ENCODE data around the gene ORAI2.
"Not testable (repeated sequence)": the region's sequence is repeated elsewhere in the genome, so short reads cannot be mapped to it uniquely, and the experiment has no call there.

Gene ORAI2

GRCh38 chr7:102493220-102493935 is 60.0 kb downstream of the ORAI2 start:
- not testable (repeated sequence) for H3K27ac ChIP-seq (ENCODE audit: low read depth, low read length); H3K36me3 ChIP-seq (ENCODE audit: control insufficient read depth in 5 of 5, insufficient read depth in 5 of 5, low read length in 5 of 5); H3K27me3 ChIP-seq (ENCODE audit: control insufficient read depth in 5 of 5, insufficient read depth in 4 of 5, low read length in 5 of 5); H3K9ac ChIP-seq (ENCODE audit: low read length in 5 of 5); H3K4me1 ChIP-seq (ENCODE audit: control insufficient read depth in 5 of 5, insufficient read depth in 5 of 5, low read length in 5 of 5); H3K9me3 ChIP-seq (ENCODE audit: control insufficient read depth in 5 of 5, low read length in 5 of 5); H3K4me3 ChIP-seq (ENCODE audit: low read depth in 1 of 5, low read length in 5 of 5)

GRCh38 chr7:102494026-102494425 is 60.7 kb downstream of the ORAI2 start:
- H3K9ac ChIP-seq (ENCODE audit: low read length in 5 of 5); H3K4me3 ChIP-seq (ENCODE audit: low read depth in 1 of 5, low read length in 5 of 5); H3K4me1 ChIP-seq (ENCODE audit: control insufficient read depth in 5 of 5, insufficient read depth in 5 of 5, low read length in 5 of 5); H3K9me3 ChIP-seq (ENCODE audit: control insufficient read depth in 5 of 5, low read length in 5 of 5); H3K27me3 ChIP-seq (ENCODE audit: control insufficient read depth in 5 of 5, insufficient read depth in 4 of 5, low read length in 5 of 5); H3K36me3 ChIP-seq (ENCODE audit: control insufficient read depth in 5 of 5, insufficient read depth in 5 of 5, low read length in 5 of 5); H3K27ac ChIP-seq (ENCODE audit: low read depth, low read length): not testable (repeated sequence)

GRCh38 chr7:102494473-102495149 is 61.2 kb downstream of the ORAI2 start:
- not testable (repeated sequence) for H3K36me3 ChIP-seq (ENCODE audit: control insufficient read depth in 5 of 5, insufficient read depth in 5 of 5, low read length in 5 of 5); H3K4me3 ChIP-seq (ENCODE audit: low read depth in 1 of 5, low read length in 5 of 5); H3K27me3 ChIP-seq (ENCODE audit: control insufficient read depth in 5 of 5, insufficient read depth in 4 of 5, low read length in 5 of 5); H3K9ac ChIP-seq (ENCODE audit: low read length in 5 of 5); H3K9me3 ChIP-seq (ENCODE audit: control insufficient read depth in 5 of 5, low read length in 5 of 5); H3K4me1 ChIP-seq (ENCODE audit: control insufficient read depth in 5 of 5, insufficient read depth in 5 of 5, low read length in 5 of 5); H3K27ac ChIP-seq (ENCODE audit: low read depth, low read length)

- H3K9ac ChIP-seq (ENCODE audit: low read length in 5 of 5); H3K27ac ChIP-seq (ENCODE audit: low read depth, low read length); H3K36me3 ChIP-seq (ENCODE audit: control insufficient read depth in 5 of 5, insufficient read depth in 5 of 5, low read length in 5 of 5); H3K4me1 ChIP-seq (ENCODE audit: control insufficient read depth in 5 of 5, insufficient read depth in 5 of 5, low read length in 5 of 5); H3K9me3 ChIP-seq (ENCODE audit: control insufficient read depth in 5 of 5, low read length in 5 of 5); H3K27me3 ChIP-seq (ENCODE audit: control insufficient read depth in 5 of 5, insufficient read depth in 4 of 5, low read length in 5 of 5); H3K4me3 ChIP-seq (ENCODE audit: low read depth in 1 of 5, low read length in 5 of 5): not testable (repeated sequence)
Measured at GRCh38 chr7:102496861-102497260, 63.5 kb downstream of the ORAI2 start.

GRCh38 chr7:102497308-102497707 is 63.9 kb downstream of the ORAI2 start:
- not testable (repeated sequence) for H3K27me3 ChIP-seq (ENCODE audit: control insufficient read depth in 5 of 5, insufficient read depth in 4 of 5, low read length in 5 of 5); H3K9me3 ChIP-seq (ENCODE audit: control insufficient read depth in 5 of 5, low read length in 5 of 5); H3K9ac ChIP-seq (ENCODE audit: low read length in 5 of 5); H3K36me3 ChIP-seq (ENCODE audit: control insufficient read depth in 5 of 5, insufficient read depth in 5 of 5, low read length in 5 of 5); H3K4me1 ChIP-seq (ENCODE audit: control insufficient read depth in 5 of 5, insufficient read depth in 5 of 5, low read length in 5 of 5); H3K27ac ChIP-seq (ENCODE audit: low read depth, low read length); H3K4me3 ChIP-seq (ENCODE audit: low read depth in 1 of 5, low read length in 5 of 5)

GRCh38 chr7:102498321-102498720 is 64.9 kb downstream of the ORAI2 start:
- H3K4me1 ChIP-seq (ENCODE audit: control insufficient read depth in 5 of 5, insufficient read depth in 5 of 5, low read length in 5 of 5); H3K27me3 ChIP-seq (ENCODE audit: control insufficient read depth in 5 of 5, insufficient read depth in 4 of 5, low read length in 5 of 5); H3K4me3 ChIP-seq (ENCODE audit: low read depth in 1 of 5, low read length in 5 of 5); H3K9ac ChIP-seq (ENCODE audit: low read length in 5 of 5); H3K9me3 ChIP-seq (ENCODE audit: control insufficient read depth in 5 of 5, low read length in 5 of 5); H3K27ac ChIP-seq (ENCODE audit: low read depth, low read length); H3K36me3 ChIP-seq (ENCODE audit: control insufficient read depth in 5 of 5, insufficient read depth in 5 of 5, low read length in 5 of 5): not testable (repeated sequence)

GRCh38 chr7:102503141-102503540 is 69.8 kb downstream of the ORAI2 start:
- not testable (repeated sequence) for H3K27ac ChIP-seq (ENCODE audit: low read depth, low read length); H3K4me3 ChIP-seq (ENCODE audit: low read depth in 1 of 5, low read length in 5 of 5); H3K27me3 ChIP-seq (ENCODE audit: control insufficient read depth in 5 of 5, insufficient read depth in 4 of 5, low read length in 5 of 5); H3K9ac ChIP-seq (ENCODE audit: low read length in 5 of 5); H3K36me3 ChIP-seq (ENCODE audit: control insufficient read depth in 5 of 5, insufficient read depth in 5 of 5, low read length in 5 of 5); H3K9me3 ChIP-seq (ENCODE audit: control insufficient read depth in 5 of 5, low read length in 5 of 5); H3K4me1 ChIP-seq (ENCODE audit: control insufficient read depth in 5 of 5, insufficient read depth in 5 of 5, low read length in 5 of 5)

- H3K27ac ChIP-seq (ENCODE audit: low read depth, low read length); H3K4me3 ChIP-seq (ENCODE audit: low read depth in 1 of 5, low read length in 5 of 5); H3K36me3 ChIP-seq (ENCODE audit: control insufficient read depth in 5 of 5, insufficient read depth in 5 of 5, low read length in 5 of 5); H3K4me1 ChIP-seq (ENCODE audit: control insufficient read depth in 5 of 5, insufficient read depth in 5 of 5, low read length in 5 of 5); H3K9me3 ChIP-seq (ENCODE audit: control insufficient read depth in 5 of 5, low read length in 5 of 5); H3K9ac ChIP-seq (ENCODE audit: low read length in 5 of 5); H3K27me3 ChIP-seq (ENCODE audit: control insufficient read depth in 5 of 5, insufficient read depth in 4 of 5, low read length in 5 of 5): not testable (repeated sequence)
Measured at GRCh38 chr7:102505298-102506185, 72.2 kb downstream of the ORAI2 start.
